ENCODE measurements around the gene ACOT9.

DNA sequence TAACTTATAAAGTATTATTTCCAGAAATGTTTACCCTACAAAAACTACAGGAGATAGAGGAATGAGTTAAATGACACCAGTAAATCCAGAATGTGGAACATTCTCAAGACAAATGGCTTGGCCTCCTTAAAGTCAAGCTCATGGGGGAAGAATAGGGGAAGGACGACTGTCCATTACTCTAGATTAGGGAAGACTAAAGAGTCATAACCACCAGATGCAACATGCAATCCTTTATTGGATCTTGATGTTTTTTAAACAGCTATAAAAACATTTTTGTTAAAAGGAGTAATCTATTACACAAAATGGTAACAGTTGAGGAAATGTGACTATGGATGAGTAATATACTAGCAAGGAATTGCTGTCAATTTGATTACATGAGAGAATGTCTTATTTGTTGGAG is 11.1 kb downstream of the ACOT9 start:
- TF ChIP-seq, protein P1, sequence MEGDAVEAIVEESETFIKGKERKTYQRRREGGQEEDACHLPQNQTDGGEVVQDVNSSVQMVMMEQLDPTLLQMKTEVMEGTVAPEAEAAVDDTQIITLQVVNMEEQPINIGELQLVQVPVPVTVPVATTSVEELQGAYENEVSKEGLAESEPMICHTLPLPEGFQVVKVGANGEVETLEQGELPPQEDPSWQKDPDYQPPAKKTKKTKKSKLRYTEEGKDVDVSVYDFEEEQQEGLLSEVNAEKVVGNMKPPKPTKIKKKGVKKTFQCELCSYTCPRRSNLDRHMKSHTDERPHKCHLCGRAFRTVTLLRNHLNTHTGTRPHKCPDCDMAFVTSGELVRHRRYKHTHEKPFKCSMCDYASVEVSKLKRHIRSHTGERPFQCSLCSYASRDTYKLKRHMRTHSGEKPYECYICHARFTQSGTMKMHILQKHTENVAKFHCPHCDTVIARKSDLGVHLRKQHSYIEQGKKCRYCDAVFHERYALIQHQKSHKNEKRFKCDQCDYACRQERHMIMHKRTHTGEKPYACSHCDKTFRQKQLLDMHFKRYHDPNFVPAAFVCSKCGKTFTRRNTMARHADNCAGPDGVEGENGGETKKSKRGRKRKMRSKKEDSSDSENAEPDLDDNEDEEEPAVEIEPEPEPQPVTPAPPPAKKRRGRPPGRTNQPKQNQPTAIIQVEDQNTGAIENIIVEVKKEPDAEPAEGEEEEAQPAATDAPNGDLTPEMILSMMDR (IDR thresholded peaks at IDR 0.05) = no peak
- no peak for TF ChIP-seq POLR2A (IDR thresholded peaks at IDR 0.05)
